CD4-positive, alpha-beta T cell (primary cell): ENCODE measurements around the gene TMPRSS9. TPM values are rescaled to one million over a fixed set of nuclear protein-coding genes. Genes with fewer than 3 reads are reported as not detected.
"Not testable (repeated sequence)": the region's sequence is repeated elsewhere in the genome, so short reads cannot be mapped to it uniquely, and the experiment has no call there.

Source experiments
- ATAC-seq: fragments of 200-7000 bp; cut with Tn5 transposase; one replicate; pipeline ENCODE4 v1.10.0; 2022; ENCODE audit warnings: mild to moderate bottlenecking; ENCODE audit not compliant: poor library complexity
- CTCF ChIA-PET: fragments of 350-600 bp; sonication (Branson Sonifier 250); formaldehyde crosslinking; loops from one replicate; lab custom pipeline; 2021; ENCODE audit warnings: antibody characterized with exemption, inconsistent platforms; lab: Charles Lee
- POLR2A ChIA-PET: fragments of 350-600 bp; sonication (Branson Sonifier 250); formaldehyde crosslinking; loops from one replicate; lab custom pipeline; 2021; ENCODE audit warnings: antibody characterized with exemption, inconsistent platforms; lab: Charles Lee
- DNase-seq, 14 experiments: peaks; one replicate each; pipeline ENCODE4 v3.0.0-alpha.2; 2013 to 2020; ENCODE audit warnings: mixed read lengths in 2 of 14
- H3K27ac ChIP-seq, 2 donors: one replicate each; pipeline versions ENCODE4 v1.5.1 to v1.7.0; 2013; ENCODE audit warnings: low read length in 2 of 2, low read depth in 1 of 2, mild to moderate bottlenecking in 1 of 2
- H3K27me3 ChIP-seq, 2 experiments: 1 replicate in 1 of 2; 2 replicates in 1 of 2; pipeline versions ENCODE4 v1.6.1 to v1.7.0; 2013; ENCODE audit warnings: low read length in 2 of 2, control low read depth in 1 of 2, mild to moderate bottlenecking in 1 of 2, moderate library complexity in 1 of 2; ENCODE audit not compliant: insufficient read depth in 2 of 2, control insufficient read depth in 1 of 2
- H3K36me3 ChIP-seq: one replicate; pipeline ENCODE4 v1.6.1; 2013; ENCODE audit warnings: low read length, control low read depth; ENCODE audit not compliant: insufficient read depth
- H3K4me1 ChIP-seq: one replicate; pipeline ENCODE4 v1.6.1; 2013; ENCODE audit warnings: low read length, control low read depth; ENCODE audit not compliant: insufficient read depth
- H3K4me3 ChIP-seq: one replicate; pipeline ENCODE4 v1.5.1; 2013; ENCODE audit warnings: mild to moderate bottlenecking, low read length, moderate library complexity
- H3K9me3 ChIP-seq, 2 experiments: 1 replicate in 1 of 2; 2 replicates in 1 of 2; pipeline versions ENCODE4 v1.6.1 to v1.7.0; 2013; ENCODE audit warnings: low read length in 2 of 2, mild to moderate bottlenecking in 2 of 2, control low read depth in 1 of 2, moderate library complexity in 1 of 2; ENCODE audit not compliant: control insufficient read depth in 1 of 2, insufficient read depth in 1 of 2
- H3K27ac Mint-ChIP-seq: one replicate; pipeline ENCODE4 v1.8.0; 2020; ENCODE audit warnings: mixed read lengths
- H3K27me3 Mint-ChIP-seq: one replicate; pipeline ENCODE4 v1.8.0; 2021; ENCODE audit warnings: mixed read lengths
- H3K36me3 Mint-ChIP-seq: one replicate; pipeline ENCODE4 v1.8.0; 2021; ENCODE audit warnings: low read depth, mixed read lengths
- H3K4me1 Mint-ChIP-seq: one replicate; pipeline ENCODE4 v1.8.0; 2021; ENCODE audit warnings: low read depth, mixed read lengths
- H3K4me3 Mint-ChIP-seq: one replicate; pipeline ENCODE4 v1.8.0; 2020; ENCODE audit warnings: mild to moderate bottlenecking, mixed read lengths
- H3K9me3 Mint-ChIP-seq: one replicate; pipeline ENCODE4 v1.8.0; 2020; ENCODE audit warnings: mixed read lengths
- intact Hi-C, 2 experiments: fragments of 100-400 bp; cut with DNase I in 1 of 2; cut with micrococcal nuclease in 1 of 2; formaldehyde crosslinking; loops; one replicate each; pipeline versions ENCODE4 v1.15.1 to v1.9.0; 2023 to 2025; cut with DNase I, micrococcal nuclease
- total RNA-seq, 174 experiments: library from RNA in 2 of 174; stranded (reverse) in 2 of 174; gene quantifications; one replicate each; pipeline ENCODE4 v1.2.3 and lab custom pipeline; 2021 to 2026
- TF ChIP-seq, protein P1 (sequence below): fragments of 200-600 bp; IDR thresholded peaks from one replicate; pipeline ENCODE4 v1.8.0; 2022; ENCODE audit warnings: antibody characterized with exemption, mild to moderate bottlenecking

Gene TMPRSS9
- total RNA-seq, 2 experiments from 2014 or later = not detected

GRCh38 chr19:2344381-2344870 is 15.6 kb upstream of the TMPRSS9 start:
- Mint-ChIP-seq H3K4me1 (no peaks in the 10 kb centered on the region), H3K27ac (no peak overlapping the region), H3K27me3 (no peaks in the 10 kb centered on the region), H3K36me3 (peaks cover 11% of the 10 kb centered on the region), H3K9me3 (no peaks in the 10 kb centered on the region), H3K4me3 (no peak overlapping the region)
- Histone ChIP-seq H3K27ac (no peak overlapping the region), H3K4me1 (no peaks in the 10 kb centered on the region), H3K4me3 (no peak overlapping the region), H3K9me3 (no peaks in the 10 kb centered on the region), H3K27me3 (no peaks in the 10 kb centered on the region), H3K36me3 (peaks cover 18% of the 10 kb centered on the region)
- ChIA-PET CTCF (no interaction called here), POLR2A (no interaction called here)
- no peak for ATAC-seq
- TF ChIP-seq, protein P1, sequence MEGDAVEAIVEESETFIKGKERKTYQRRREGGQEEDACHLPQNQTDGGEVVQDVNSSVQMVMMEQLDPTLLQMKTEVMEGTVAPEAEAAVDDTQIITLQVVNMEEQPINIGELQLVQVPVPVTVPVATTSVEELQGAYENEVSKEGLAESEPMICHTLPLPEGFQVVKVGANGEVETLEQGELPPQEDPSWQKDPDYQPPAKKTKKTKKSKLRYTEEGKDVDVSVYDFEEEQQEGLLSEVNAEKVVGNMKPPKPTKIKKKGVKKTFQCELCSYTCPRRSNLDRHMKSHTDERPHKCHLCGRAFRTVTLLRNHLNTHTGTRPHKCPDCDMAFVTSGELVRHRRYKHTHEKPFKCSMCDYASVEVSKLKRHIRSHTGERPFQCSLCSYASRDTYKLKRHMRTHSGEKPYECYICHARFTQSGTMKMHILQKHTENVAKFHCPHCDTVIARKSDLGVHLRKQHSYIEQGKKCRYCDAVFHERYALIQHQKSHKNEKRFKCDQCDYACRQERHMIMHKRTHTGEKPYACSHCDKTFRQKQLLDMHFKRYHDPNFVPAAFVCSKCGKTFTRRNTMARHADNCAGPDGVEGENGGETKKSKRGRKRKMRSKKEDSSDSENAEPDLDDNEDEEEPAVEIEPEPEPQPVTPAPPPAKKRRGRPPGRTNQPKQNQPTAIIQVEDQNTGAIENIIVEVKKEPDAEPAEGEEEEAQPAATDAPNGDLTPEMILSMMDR = no peak
- DNase-seq = no peak
- intact Hi-C loops = no loop called here

GRCh38 chr19:2345076-2345475 is 15.0 kb upstream of the TMPRSS9 start:
- intact Hi-C loops = no loop called here
- H3K27ac Mint-ChIP-seq = no peak overlapping the region
- H3K27me3 ChIP-seq = no peaks in the 10 kb centered on the region
- no peaks in the 10 kb centered on the region for H3K4me1 ChIP-seq
- no peak overlapping the region for H3K4me3 Mint-ChIP-seq
- no peak overlapping the region for H3K4me3 ChIP-seq
- POLR2A ChIA-PET = no interaction called here
- TF ChIP-seq, protein P1 = no peak
- H3K27ac ChIP-seq = no peak overlapping the region
- no peak for ATAC-seq
- H3K9me3 ChIP-seq = no peaks in the 10 kb centered on the region
- H3K9me3 Mint-ChIP-seq = no peaks in the 10 kb centered on the region
- H3K27me3 Mint-ChIP-seq = no peaks in the 10 kb centered on the region
- peak in 1 of 14 experiments; percentile 12 for DNase-seq
- CTCF ChIA-PET = no interaction called here
- peaks cover 11% of the 10 kb centered on the region for H3K36me3 Mint-ChIP-seq
- H3K4me1 Mint-ChIP-seq = no peaks in the 10 kb centered on the region
- peaks cover 16% of the 10 kb centered on the region for H3K36me3 ChIP-seq

- DNase-seq (no peak), ATAC-seq (no peak)
- Histone ChIP-seq H3K36me3 (peaks cover 17% of the 10 kb centered on the region), H3K4me1 (no peaks in the 10 kb centered on the region), H3K4me3 (no peak overlapping the region), H3K27me3 (no peaks in the 10 kb centered on the region), H3K9me3 (no peaks in the 10 kb centered on the region), H3K27ac (no peak overlapping the region)
- TF ChIP-seq, protein P1 = no peak
- Mint-ChIP-seq H3K27ac (no peak overlapping the region), H3K9me3 (no peaks in the 10 kb centered on the region), H3K36me3 (peaks cover 11% of the 10 kb centered on the region), H3K27me3 (no peaks in the 10 kb centered on the region), H3K4me3 (no peak overlapping the region), H3K4me1 (no peaks in the 10 kb centered on the region)
- POLR2A ChIA-PET = no interaction called here
- intact Hi-C loops = no loop called here
- CTCF ChIA-PET = no interaction called here
Measured at GRCh38 chr19:2345794-2346663, 14.0 kb upstream of the TMPRSS9 start.

DNA sequence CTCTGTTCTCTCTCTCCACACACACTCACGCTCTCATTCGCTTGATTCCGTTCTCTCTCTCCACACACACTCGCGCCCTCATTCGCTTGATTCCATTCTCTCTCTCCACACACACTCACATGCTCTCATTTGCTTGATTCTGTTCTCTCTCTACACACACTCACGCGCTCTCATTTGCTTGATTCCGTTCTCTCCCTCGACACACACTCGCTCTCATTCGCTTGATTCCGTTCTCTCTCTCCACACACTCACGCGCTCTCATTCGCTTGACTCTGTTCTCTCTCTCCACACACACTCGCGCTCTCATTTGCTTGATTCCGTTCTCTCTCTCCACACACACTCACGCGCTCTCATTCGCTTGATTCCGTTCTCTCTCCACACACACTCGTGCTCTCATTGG is 10.2 kb upstream of the TMPRSS9 start:
- H3K27me3 Mint-ChIP-seq, H3K9me3 ChIP-seq, POLR2A ChIA-PET, CTCF ChIA-PET, intact Hi-C loops, H3K27ac ChIP-seq, H3K4me3 ChIP-seq, H3K4me3 Mint-ChIP-seq, H3K4me1 Mint-ChIP-seq, DNase-seq, H3K36me3 Mint-ChIP-seq, H3K4me1 ChIP-seq, H3K9me3 Mint-ChIP-seq, H3K27me3 ChIP-seq, H3K27ac Mint-ChIP-seq, ATAC-seq: not testable (repeated sequence)
- H3K36me3 ChIP-seq = peaks cover 23% of the 10 kb centered on the region
